ENCODE results near the gene TCL1B.

DNA sequence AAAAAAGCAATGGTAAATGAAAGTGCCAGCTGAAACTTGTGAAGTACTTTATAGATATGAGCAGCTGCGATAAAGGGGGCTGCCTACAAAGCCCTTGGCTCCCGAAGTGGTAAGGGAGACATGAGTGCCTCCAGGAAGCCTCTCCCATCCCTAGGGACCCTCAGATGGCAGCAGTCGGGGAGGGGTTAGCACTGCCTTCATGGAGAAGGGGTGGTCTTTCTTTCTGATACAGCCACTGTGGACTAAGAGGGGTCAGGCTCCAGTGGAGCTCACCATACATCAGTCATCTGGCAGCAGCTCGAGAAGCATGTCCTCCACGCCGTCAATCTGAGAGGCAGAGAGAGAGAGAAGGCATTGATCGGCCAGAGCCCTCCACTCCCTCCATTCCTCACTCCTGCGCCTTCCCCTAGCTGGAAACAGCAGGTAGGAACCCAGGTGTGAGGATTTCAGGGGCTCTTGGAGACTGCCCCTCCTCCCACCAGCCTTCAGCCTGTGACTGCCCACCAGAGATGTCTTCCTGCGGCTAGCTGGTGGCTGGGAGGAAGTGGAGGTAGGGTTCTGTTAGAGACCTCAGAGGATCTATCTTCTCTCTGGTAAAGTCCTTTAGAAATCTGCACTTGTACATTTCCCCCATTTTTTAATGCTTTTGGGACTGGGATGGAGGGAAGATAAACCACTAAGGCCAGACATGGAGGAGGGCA lies 25.4 kb downstream of the TCL1B start:
- TF ChIP-seq, protein P1, sequence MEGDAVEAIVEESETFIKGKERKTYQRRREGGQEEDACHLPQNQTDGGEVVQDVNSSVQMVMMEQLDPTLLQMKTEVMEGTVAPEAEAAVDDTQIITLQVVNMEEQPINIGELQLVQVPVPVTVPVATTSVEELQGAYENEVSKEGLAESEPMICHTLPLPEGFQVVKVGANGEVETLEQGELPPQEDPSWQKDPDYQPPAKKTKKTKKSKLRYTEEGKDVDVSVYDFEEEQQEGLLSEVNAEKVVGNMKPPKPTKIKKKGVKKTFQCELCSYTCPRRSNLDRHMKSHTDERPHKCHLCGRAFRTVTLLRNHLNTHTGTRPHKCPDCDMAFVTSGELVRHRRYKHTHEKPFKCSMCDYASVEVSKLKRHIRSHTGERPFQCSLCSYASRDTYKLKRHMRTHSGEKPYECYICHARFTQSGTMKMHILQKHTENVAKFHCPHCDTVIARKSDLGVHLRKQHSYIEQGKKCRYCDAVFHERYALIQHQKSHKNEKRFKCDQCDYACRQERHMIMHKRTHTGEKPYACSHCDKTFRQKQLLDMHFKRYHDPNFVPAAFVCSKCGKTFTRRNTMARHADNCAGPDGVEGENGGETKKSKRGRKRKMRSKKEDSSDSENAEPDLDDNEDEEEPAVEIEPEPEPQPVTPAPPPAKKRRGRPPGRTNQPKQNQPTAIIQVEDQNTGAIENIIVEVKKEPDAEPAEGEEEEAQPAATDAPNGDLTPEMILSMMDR (IDR thresholded peaks at IDR 0.05) = no peak
- no peak for TF ChIP-seq POLR2A (IDR thresholded peaks at IDR 0.05)
- TF ChIP-seq POLR2AphosphoS5 (IDR thresholded peaks at IDR 0.05) = no peak

Measured in breast epithelium (tissue), 3 donors.